Measurements from ENCODE around the gene PRTN3.

The PRTN3 gene, protein sequence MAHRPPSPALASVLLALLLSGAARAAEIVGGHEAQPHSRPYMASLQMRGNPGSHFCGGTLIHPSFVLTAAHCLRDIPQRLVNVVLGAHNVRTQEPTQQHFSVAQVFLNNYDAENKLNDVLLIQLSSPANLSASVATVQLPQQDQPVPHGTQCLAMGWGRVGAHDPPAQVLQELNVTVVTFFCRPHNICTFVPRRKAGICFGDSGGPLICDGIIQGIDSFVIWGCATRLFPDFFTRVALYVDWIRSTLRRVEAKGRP

DNA sequence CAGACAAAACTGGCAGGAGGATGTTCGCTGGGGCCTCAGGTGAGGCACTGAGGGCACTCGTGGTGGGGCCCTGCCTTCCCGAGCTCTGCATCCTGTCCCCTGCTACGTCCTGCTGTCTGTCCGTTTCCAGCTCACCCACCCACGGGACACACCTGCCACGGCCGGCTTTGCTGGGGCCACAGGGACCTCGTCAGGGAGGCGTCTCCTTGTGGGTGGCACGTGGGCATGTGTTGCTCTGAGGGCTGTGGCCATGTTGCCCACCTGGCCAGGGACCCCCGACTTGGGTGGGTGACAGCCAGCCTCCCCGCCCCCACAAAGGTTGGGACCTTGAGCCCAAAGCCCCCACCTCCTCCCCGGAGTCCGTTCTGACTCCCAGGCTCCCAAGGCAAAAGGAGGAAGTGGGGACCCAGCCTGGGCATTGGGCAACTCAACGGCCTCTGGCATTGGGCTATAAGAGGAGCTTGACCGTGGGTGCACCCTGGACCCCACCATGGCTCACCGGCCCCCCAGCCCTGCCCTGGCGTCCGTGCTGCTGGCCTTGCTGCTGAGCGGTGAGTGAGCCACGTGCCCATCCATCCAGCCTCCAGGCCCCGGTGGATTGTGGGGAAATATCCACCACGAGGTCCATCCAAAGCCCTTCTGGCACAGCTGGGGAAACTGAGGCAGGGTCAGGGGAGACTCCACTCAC is at the start of gene PRTN3:
TSS of gene PRTN3 (plus strand) at position 481 of the 688 bp plus-strand sequence. CDS start at position 491, 10 bp downstream.
- DNase-seq, result no peak

DNA sequence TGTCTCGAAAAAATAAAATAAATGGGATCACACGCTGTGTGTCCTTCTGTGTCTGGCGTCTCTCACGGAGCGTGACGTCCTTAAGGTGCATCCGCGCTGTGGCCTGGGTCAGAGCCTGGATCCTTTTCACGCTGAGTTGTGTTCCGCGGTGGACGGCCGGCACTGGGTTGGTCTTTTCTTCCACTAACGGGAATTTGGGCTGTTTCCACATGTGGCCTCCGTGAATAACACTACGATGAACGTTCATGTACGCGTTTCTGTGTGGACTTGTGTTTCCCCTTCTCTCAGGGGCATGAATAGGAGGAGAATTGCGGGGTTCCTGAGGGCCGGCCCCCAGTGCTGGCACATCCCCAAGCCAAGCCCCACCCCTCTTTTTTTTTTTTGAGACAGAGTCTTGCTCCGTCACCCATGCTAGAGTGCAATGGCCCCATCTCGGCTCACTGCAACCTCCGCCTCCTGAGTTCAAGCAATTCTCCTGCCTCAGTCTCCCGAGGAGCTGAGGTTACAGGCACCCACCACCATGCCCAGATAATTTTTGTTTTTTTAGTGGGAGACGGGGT is 49.7 kb upstream of the PRTN3 start:
- DNase-seq, result no peak

DNA sequence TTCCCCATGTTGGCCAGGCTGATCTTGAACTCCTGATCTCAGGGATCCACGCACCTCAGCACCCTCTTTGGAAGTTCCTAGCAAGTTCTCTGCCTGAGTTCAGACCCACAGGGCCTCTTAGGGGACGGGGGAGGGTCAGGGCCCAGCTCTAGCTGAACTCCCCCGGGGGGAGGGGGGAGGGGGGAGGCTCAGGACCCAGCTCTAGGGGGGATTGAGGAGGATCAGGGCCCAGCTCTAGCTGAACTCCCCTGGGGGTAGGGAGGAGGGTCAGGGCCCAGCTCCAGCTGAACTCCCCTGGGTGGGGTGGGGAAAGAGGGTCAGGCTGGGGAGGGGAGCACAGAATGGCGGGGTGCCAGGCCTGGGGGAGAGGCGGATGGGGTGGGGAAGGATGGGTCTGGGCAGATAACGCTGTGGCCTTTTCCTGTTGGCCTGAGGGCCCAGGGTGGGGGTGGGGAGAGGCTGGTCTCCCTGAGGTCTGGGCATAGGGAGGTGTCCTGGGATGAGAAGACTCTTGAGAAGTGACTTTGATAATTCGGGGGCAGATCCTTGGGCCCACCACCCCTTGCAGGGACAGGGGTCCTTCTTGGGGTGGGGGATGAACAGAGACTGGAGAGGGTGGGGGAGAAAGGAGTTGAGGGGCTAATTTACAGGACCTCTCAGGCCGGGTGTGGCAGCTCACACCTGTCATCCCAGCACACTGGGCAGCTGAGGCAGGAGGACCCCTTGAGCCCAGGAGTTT is 49.1 kb upstream of the PRTN3 start:
- DNase-seq, result peak; percentile 44

DNA sequence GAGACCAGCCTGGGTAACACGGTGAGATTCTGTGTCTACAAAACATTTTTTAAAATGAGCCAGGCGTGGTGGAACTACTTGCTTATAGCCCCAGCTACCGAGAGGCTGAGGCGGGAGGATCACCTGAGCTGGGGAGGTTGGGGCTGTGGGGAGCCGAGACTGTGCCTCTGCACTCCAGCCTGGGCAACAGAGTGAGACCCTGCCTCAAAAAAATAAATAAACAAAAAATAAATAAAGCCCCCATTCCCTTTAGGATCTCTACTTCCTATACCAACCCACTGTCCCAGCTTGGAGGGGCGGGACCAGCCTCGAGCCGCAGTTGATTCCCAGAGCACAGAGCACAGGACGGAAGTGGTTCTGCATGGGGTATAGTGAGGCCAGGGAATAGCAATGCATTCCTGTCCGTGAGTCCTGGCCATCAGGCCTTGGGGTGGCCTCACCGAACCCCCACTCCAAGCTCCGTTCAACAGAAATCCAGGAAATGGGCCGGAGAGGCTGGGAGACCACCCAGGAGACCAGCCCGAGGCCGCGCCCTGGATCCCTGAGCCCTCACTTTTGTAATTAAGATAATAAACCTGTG is 48.4 kb upstream of the PRTN3 start:
- no peak for DNase-seq

DNA sequence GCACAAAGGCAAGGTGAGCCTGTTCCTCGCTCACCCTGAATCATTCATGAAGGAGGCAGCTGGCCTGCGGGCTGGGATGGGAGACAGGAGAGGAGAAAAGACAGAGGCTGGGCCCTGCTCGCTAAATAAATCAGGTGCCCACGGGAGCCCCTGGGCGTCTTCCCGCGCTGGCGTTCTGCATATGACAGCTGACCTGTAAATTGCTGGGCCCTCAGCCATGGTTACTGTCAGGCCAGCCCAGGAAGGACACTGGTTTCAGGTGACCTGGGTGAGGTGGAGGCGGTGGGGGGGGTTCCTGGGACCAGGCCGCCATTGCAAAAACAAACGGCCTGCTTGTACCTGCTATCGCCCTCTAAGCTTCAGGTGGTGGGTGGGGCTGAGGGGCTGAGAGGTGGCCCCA is 47.0 kb upstream of the PRTN3 start:
- no peak for DNase-seq

DNA sequence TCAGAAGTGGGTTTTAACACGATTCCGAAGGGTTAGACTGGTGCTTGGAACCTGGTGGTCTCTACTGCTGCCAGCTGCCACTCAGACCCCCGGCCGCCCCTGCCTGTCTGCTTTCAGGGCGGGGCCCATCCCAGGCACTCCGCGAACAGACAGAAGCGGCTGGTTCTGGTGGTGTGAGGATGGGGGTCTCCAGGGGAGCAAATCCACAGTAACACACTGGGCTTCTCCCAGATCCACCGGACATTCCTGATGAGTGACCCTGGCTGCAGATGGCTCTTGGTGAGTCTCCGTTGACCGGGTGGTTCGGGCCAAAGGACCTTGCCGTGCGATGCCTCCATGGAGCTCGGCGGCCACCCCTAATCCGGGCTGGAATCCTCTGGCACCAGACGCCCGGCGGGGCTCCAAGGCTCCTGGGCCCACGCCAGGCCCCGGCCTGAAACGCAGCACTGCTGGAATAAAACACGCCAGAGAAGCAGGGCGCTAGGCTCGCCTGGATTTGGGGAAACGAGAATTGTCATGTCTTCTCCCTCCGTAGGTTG is 45.7 kb upstream of the PRTN3 start:
- DNase-seq, result no peak

DNA sequence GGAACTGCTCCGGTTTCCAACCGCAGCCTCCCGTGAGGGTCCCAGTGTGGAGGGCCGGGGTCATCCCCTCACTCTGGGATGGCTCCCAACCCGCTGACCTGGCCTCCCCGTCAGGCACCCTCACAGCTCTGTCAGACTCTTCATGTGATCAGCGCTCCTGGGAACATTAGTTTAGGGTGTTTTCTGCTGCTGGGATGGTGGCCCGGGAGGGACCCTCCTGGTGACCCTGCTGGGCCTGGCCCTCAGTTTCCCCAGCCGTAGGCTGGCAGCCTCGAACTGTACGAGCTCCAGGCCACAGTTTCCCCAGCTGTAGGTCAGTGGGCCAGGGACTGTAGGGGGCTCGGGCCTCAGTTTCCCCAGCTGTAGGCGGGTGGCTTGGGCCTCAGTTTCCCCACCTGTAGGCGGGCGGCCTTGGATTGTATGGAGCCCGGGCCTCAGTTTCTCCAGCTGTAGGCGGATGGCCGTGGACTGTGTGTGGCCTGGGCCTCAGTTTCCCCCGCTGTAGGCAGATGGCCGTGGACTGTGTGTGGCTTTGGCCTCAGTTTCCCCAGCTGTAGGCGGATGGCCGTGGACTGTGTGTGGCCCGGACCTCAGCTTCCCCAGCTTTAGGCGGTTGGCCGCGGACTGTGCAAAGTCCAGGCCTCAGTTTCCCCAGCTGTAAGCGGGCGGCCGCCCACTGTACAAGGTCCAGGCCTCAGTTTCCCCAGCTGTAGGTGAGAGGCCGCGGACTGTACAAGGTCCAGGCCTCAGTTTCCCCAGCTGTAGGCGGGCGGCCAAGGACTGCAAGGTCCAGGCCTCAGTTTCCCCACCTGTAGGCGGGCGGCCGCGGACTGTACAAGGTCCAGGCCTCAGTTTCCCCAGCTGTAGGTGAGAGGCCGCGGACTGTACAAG is 44.9 kb upstream of the PRTN3 start:
- DNase-seq, result no peak

DNA sequence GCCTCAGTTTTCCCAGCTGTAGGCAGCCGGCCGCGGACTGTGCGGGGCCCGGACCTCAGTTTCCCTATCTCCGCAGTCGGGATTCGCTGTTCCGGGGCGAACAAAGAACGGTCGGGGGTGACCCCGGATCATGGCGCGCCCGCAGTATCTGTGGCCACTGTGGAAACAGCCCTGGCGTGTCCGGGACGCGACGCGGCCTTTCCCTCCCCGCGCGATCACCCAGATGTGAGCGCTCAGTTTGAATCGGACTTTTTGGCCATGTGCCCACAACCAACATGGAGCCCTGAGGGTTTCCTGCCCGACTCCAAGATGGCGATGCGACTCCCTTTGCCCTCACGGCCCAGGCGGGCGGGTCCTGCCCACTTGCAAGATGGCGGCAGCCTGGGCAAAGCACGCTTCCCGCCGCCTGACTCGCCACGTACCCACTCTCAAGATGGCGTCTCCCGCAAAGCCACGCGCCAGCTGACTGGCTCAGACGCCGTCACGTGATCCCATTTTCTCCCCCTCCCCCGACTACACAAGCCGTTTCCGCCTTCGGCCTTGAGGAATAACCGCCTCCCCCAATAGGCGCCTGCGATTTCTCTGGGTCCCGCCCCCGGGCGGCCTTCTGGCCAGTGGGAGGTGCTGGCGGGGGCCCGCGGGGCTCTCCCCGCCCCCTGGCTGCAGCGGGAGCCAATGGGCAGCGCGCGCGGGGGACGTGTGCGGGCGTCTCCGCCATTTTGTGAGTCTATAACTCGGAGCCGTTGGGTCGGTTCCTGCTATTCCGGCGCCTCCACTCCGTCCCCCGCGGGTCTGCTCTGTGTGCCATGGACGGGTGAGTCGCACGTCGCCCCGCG is 43.9 kb upstream of the PRTN3 start, which contains the start of gene PTBP1:
TSS of gene PTBP1 (plus strand) at position 761 of the 836 bp plus-strand sequence. CDS start at position 807, 46 bp downstream.
- DNase-seq, result peak; percentile 99

DNA sequence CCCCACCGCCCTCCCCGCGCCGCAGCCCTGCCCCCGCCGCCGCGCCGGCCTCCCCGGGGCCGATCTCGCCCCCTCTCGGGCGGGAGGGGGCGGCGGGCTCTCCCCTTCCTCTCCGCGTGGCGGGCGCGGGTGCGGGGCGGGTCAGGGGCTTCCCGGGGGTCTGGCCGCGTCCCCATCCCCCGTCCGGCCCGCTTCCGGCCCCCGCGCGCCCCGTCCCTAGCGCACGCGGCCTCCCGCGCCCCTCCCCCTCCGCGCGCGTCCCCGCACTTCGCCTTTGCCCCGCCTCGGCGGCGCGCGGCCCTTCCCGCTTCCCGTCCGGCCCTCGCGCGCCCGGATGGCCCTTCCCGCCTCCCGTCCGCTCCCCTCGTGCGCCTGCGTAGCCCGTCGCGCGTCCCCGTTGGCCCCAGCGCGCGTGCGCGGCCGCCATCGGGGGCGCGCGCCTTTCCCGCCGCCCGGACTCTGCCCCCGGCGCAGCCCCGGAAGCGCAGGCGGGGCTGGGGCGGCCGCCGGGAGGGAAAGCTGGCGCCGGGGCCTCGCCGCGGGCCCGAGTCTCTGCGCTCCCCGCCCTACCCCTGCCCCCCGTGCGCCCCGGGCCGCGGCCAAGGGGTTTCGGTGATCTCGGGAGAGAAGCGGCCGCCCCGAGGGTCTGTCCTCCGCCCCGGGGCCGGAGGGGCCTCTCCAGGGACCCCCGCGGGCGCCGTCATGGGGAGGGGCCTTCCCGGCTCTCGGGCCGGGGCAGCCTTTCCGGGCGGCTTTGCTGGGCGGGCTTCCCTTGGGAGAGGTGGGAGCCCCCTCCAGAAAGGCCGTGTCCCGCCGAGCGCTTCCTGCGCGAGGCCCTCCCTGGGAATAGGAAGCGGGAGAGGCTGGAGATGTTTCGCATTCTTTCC is 43.0 kb upstream of the PRTN3 start:
- peak; percentile 89 for DNase-seq

DNA sequence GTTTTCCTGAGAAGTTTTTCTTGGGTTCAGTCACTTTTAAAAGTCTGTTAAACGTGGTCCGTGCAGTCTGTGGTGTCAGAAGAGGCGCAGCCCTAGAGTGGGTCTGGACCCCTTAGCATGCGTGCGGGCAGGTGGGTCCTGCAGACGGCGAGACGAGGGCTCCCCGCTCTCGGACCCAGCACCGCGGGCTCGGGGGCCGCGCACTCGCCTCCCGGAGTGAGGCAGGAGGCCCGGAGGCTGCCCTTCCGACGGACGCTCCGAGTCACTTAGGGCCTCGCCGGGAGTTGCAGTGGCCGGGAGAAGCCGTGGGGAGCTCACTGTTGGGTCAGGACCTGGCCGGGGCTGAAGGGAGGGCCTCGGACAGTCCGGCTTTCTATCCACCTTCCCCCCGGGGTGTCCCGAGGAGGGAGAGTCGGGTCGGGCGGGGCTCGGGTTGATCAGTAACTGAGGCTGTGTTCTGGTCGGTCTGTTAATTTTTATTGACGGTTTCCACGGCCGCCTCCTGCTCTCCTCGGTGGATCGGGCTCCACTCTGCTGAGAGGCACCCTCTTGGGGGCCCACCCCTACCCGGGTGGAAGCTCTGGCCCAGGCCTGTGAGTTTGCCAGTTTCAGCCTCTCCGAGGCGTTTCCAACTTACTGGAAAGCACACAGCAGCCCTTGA is 42.3 kb upstream of the PRTN3 start:
- no peak for DNase-seq

DNA sequence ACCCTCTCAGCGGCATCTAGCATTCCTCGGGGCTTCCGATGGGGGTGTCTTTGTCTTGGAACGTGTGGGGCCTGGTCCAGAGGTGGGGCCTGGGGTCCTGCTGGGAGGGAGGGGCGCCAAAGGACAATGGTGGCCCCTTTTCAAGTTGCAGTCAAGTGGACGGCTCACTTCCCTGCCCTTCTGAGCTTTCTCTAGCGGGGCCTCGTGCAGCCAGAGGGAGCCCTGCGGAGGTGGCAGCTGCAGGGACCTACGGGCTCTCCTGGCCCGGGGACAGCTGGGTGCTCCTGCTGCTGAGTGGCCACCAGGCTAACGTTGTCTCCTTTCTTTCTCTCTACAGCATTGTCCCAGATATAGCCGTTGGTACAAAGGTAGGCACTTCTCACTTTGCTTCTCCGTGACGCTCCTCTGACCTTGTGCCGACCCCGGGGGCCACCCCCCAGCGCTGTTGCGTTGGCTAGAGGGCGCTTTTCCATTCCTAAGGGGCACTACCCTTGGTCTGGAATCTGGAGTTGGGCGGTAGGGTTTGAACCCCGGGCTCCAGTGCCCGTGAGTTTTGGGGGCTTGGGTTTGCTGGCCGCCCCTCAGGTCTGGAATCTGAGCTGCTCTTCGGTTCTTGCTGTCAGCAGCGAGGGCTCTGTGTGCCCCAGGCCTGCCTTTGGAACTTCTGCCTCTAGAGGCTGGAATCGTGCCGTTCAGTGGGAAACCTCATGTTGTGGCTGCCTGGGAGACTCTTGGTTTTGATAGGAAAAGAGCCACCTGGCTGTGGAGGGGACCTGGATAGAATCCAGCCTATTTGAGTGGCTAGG is 41.5 kb upstream of the PRTN3 start:
- no peak for DNase-seq

DNA sequence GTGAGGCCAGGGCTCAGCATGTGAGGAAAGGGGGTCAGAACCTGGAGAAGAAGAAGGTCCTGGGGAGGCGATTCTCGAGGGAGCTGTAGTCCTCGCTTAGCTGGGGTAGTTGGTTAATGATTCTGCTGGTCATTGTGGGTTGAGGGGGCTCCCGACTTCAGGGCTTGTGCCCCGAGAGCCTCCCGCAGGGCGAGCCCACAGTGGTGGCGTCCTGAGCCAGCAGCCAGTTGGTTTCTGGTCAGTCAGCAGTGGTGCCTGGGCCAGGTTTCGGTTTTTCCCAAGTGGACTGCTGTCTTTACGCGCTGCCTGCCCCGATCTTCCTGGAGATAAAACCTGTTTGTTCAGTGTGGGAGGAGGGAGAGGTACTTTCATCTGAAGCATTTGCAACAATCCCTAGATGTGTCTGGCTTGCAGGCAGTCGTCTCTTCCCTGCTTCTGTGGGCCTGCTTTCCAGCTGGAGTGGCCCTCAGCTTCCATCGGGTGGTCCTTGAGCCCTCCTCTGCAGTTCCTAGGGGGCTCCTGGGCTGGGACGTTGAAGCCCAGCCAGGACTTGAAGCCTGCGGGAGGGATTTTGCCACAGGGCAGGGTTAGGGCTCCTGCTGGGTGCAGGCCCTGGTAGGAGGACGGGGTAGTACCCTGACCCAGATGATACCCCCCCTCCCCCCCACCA is 40.3 kb upstream of the PRTN3 start:
- no peak for DNase-seq

DNA sequence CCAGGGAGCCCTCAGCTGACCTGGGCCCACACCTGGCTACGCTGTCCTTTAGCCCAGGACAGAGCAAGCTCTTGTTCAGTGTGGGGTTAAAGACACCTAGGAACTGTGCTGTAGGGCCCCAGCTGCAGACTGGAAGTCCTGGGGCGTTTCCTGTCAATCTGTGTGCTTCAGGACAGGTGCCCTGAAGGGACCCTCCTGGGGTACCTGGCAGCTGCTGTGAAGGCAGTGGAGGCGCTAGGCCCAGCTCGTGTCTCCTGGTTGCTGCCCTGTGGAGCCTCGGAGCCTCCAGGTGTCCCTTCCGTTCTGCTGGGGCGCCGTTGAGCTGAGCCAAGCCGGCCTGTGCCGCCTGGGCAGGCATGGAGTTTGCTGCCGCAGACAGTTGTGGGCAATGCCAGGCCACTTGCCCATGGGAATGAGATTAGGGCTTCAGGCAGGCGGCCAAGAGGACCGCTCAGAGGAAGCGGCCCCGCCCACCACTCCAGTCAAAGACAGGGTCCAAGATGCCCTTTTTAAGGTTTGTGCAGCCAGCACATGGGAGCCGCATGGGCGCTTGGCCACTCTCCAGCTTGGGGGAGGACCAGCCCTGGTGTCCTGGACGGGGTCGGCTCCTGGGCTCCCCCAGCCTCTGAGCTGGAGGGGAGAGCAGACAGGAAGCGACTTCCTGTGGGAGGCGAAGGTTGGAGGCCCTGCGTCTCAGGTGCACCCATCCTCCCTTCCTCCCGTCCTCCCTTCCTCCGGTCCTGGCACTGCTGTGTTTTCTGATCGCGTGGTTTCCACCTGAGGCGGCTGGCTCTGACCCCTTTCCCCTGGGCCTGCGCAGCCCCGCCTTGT is 39.6 kb upstream of the PRTN3 start:
- peak; percentile 86 for DNase-seq

DNA sequence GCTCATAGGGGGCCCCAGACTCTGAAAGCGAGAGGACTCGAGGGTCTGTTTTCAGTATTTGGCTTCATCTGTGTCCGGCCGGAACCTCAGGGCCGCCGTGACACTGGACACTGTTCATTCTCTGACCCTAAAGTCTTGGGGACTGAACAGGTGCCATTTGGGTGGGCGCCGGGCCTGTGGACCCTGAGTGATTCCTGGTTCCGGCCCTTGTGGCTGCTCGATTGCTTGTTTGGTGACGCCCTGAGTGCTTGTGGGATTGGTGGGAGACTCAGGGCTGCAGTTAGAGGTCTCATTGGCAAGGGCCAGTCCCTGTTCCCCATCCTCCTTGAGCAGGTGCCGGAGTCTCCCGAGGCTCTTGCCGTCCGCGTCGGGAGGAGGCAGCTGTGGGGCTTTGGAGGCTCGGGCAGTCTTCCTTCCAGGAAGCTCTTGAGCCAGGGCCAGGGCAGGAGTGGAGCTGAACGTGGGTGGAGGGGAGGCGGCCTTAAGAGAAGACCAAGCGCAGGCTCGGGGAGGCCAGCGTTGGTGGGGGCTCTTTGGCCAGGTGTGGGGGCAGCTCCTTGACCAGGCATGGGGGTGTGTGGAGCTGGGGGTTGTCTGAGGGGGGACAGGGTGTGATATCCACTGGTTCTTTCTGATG is 38.8 kb upstream of the PRTN3 start:
- peak; percentile 34 for DNase-seq

DNA sequence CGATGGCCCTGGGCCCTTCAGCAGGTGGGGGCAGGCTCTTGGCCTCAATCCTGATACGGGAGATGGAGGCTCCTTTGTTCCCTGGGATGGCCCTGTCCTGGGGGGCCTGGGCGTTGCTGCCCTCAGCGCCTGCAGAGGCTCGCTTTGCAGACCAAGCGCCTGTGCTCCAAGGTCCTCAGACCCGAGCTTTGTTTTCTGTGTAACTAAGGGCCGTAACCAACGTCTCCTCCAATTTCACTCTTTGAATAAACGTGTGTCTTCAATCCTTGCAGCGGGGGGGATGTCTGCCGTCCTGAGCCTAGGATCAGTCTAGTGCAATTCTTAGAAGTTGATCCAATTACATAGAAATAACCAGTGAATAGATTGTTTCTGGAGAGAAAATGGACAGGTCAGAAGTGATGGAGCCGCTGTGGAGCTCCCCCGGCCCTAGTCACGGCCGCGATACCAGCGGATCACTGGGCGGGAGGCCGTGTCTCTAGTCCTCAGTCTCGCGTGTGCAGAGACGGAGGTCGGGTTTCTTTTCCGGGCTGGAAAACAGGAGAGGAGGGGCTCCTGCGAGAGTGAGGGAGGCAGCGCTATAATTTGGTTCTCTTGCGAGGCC is 38.2 kb upstream of the PRTN3 start:
- no peak for DNase-seq

DNA sequence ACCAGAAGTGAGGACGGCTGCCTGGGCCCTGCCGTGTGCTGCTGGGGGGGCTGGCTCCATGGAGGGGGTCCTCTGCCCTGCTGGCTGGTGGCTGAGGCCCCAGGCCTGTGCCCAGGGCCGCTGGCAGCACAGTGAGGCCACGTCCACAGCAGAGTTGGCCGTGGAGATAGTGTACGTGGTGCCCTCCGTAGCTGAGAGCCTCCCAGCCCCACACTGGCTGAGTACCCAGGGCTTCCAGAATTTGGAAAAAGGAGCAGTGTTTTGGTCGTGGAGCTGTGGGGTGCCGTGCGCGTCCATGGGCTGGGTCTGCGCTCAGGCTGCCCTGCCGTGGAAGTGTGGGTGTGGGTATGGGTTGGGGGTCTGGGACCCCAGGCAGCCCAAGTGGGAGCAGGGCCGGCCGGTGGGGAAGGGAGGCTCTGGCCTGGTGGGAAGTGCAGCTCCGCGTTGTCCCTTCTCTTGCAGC is 37.7 kb upstream of the PRTN3 start:
- DNase-seq, result no peak

All from NCI-H226 (cell line).